Stomach (tissue), 4 donors: Measurements from ENCODE around the gene SPTLC2.

Experiments used
- CTCF ChIP-seq, 7 experiments: fragments of 450-650 bp in 4 of 7; fragments of 200-600 bp in 3 of 7; sonication (generic) in 3 of 7; IDR thresholded peaks; one replicate each; pipeline ENCODE4 v1.5.1; 2016 to 2019; ENCODE audit warnings: antibody characterized with exemption in 7 of 7, control low read depth in 2 of 7, mild to moderate bottlenecking in 1 of 7
- EP300 ChIP-seq: sonication (generic); formaldehyde crosslinking; IDR thresholded peaks from one replicate; pipeline ENCODE4 v1.6.1; 2017; ENCODE audit warnings: antibody characterized with exemption
- POLR2AphosphoS5 ChIP-seq, 3 donors: sonication (generic); formaldehyde crosslinking; IDR thresholded peaks; one replicate each; pipeline ENCODE4 v1.6.1; 2016; ENCODE audit warnings: antibody characterized with exemption in 3 of 3

- TF ChIP-seq EP300 (no peak), CTCF (IDR thresholded peaks at IDR 0.05) (no peak), POLR2AphosphoS5 (IDR thresholded peaks at IDR 0.05) (no peak)
Observed at GRCh38 chr14:77565289-77565993, 51.0 kb downstream of the SPTLC2 start.
